NCI-H1930 (cell line): Measurements from ENCODE around the gene WDR35.
"Not testable (repeated sequence)": the region's sequence is repeated elsewhere in the genome, so short reads cannot be mapped to it uniquely, and the experiment has no call there.

ENCODE experiments used
- DNase-seq, 2 experiments: peaks; one replicate each; lab custom pipeline; 2025; lab: John Stamatoyannopoulos, UW

Gene WDR35

DNA sequence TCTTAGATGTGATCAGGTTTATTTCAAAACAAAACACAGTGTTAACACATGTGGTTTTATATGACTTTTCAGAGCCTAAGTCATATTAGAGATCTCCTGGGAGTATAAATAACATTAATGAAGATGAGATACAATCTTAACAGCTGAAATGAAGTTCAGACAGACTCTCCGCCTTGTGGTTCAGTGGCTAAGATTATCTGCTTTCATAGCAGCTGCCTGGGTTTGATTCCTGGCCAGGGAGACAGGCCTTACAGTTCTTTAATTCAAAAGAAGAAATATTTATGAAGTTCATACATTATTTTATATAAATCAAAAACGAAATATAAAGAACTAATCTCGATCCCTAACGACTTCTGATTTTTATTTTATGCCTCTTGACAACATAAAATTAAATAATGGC, 52.9 kb downstream of the WDR35 start:
- no peak for DNase-seq

DNA sequence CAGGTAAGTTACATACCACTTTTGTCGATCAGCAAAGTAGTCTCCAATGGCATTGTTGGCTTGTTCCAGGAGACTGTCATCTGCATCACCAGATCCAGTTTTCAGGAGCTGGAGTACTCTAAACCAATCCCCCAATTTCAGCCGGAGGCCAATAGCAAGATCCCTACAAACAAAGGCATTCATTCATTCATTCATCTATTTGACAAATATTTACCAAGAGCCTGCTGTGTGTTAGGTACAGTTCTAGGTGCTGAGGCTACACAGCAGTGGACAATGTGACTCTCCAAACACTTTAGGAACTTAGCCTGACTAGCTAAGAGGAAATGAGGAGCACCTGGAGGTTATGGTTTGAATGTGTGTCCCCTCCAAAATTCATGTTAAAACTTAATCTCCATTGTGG, 53.7 kb downstream of the WDR35 start:
- no peak for DNase-seq

DNA sequence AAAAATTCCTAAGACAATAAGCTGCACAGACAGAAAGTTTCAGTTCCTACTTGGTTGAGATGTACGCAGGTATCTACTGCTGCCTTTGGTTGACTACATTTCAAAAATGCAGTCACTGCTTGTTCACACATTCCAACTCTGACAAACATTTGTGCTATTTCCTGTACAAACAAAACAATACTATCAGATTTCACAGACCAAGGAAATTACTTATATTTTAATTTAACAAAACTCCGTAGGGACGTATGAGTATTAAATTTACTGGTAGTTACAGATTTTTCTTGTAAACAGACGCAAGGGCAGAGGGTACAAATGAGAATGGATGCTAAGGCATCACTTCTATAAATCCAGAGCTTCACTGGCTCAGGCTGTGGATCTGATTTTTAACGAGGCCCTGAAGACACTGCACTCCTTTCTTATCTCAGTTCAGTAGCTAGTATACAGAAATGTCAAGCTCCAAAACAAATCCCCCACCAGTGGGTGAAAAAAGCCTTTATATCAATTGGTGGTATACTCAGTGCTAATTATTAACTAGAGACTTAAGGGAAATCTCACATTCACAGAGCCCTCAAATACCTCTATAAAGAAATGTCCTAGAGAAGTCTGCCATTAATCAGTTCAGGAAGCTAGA, 56.4 kb downstream of the WDR35 start:
- no peak for DNase-seq

DNA sequence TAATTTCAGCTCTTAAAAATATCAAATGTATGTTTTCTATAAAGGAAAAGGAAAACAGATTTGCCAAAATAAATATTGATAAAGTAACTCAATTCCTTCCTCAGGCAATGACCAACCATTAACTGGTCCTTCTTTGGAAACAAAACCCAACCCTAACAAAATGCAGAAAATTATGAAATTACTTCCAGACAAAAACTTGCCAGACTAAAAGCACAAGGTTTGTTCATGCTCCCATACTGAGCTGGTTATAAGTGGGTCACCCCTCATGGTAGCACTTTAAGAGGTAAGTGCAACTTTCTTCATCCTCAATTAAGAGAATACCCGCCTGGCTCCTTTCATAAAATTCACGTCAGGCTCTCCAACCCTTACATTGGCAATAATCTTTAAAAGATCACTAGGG, 57.0 kb downstream of the WDR35 start:
- DNase-seq = no peak

DNA sequence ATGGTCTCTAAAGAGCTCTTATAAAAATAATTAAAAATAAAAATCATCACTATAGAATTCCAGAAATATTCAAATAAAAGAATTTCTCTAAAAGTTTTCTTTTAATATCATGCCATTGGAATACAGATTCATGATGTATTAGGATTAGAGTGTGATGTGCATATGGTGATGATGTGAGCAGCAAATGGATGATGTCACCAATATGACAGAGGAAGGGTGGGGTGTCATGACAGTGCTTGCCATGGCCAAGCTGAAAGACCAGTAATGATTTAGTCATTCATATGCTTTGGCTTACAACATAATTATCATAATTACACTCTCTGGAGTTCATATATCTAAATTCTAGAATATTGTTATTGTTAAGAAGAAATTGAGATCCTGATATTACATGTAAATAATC, 60.7 kb downstream of the WDR35 start:
- no peak for DNase-seq

DNA sequence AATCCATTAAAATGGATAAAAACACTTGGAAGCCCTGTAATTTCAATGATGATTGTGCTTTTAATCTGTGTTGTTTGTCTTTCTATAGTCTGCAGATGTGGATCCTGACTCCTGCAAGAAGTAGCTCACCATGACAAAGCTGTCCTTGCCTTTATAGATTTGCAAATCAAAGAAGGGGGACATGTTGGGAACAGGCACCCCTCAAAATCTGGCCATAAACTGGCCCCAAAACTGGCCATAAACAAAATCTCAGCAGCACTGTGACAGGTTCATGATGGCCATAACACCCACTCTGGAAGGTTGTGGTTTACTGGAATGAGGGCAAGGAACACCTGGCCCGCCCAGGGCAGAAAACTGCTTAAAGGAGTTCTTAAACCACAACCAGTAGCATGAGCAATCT, 62.1 kb downstream of the WDR35 start:
- DNase-seq = not testable (repeated sequence)

DNA sequence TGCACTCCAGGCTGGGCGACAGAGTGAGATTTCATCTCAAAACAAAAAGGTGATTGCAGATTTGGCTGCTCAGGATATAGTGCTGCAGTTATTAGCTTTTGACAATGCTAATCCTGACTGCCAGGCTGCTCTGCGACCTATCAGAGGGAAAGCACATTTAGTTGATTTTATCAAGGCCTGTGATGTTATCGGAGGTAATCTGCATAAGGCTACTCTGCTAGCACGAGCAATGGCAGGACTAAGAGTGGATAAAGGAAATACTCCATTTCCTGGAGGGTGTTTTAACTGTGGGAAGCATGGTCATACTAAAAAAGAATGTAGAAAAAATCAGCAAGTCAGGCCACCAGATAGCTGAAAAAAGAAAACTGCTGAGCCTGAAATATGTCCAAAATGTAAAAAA, 65.4 kb downstream of the WDR35 start:
- not testable (repeated sequence) for DNase-seq

DNA sequence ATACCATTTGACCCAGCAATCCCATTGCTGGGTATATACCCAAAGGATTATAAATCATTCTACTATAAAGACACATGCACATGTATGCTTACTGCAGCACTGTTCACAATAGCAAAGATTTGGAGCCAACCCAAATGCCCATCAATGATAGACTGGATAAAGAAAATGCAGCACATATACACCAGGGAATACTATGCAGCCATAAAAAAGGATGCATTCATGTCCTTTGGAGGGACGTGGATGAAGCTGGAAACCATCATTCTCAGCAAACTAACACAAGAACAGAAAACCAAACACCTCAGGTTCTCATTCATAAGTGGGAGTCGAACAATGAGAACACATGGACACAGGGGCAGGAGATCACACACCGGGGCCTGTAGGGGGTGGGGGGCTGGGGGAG, 67.7 kb downstream of the WDR35 start:
- DNase-seq = not testable (repeated sequence)

DNA sequence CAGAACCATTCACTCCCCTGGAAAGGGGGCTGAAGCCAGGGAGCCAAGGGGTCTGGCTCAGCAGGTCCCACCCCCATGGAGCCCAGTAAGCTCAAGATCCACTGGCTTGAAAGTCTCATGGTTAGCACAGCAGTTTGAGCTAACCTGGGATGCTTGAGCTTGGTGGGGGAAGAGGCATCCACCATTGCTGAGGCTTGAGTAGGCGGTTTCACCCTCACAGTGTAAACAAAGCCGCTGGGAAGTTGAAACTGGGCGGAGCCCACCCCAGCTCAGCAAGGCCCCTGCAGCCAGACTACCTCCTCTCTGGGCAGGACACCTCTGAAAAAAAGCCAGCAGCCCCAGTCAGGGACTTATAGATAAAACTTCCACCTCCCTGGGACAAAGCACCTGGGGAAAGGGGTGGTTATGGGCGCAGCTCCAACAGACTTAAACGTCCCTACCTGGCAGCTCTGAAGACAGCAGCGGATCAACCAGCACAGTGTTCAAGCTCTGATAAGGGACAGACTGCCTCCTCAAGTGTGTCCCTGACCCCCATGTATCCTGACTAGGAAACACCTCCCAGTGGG, 73.4 kb downstream of the WDR35 start:
- DNase-seq = no peak

DNA sequence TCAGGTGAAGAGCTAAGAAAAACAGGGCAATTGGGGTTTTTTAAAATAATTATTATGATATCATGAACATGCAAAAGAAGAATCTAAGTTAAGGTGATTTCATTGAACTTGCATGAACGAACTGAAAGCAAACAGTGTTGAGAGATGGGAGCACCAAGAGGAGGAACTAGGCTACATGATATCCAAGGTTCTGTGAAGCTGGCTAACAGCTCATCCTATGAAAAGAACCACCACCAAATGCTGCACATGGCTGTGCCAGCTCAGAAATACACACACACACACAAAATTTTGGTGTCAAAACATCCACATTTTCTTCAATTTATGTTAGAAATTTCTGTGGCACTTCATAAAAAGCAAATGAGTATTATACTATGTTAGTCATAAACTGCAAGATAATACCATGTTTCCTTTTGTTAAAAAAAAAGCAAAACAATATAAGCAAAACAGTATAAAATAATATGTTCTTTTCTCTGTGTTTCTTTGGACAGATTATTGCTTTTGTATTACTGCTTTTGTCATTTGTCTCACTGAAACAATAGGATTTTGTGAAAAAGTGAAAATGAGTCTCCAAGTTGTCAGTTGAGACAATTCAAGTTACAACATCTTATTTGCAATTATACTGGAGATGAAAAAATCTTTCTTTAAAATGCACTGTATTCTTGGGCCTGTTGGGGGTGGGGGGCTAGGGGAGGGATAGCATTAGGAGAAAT, 75.5 kb downstream of the WDR35 start:
- no peak for DNase-seq

DNA sequence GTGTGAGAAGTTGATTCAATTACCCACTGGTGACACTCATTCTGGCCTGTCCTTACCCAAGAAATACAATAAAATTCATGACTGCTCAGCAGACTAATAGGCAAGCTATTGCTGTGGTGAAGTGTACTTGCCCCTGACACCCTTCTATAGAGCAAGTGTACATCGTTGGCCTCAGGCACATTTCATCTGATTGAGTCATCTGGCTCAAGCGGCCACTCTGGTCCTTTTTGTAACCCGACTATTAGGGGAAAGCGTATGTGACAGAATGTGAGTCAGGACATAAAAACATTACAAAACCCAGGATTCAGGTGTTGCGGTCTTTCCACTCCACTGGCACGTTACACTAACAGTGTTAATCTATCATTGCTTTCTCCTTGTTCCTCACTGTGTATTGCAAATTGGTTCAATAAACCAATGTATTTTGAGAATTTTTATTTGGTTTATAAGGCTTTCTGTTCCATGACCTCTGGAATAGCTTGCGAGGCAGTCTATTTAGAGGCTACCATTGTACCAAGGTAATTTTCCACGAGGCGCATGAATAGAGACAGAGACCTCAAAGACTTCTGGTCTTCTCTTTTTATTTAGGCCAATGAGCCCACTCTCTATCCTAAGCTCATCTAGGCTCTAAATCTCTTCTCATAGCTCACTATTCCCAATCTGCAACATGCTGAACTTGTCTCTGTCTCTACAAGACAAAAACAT, 77.9 kb downstream of the WDR35 start:
- peak in 1 of 2 experiments; percentile 3 for DNase-seq

DNA sequence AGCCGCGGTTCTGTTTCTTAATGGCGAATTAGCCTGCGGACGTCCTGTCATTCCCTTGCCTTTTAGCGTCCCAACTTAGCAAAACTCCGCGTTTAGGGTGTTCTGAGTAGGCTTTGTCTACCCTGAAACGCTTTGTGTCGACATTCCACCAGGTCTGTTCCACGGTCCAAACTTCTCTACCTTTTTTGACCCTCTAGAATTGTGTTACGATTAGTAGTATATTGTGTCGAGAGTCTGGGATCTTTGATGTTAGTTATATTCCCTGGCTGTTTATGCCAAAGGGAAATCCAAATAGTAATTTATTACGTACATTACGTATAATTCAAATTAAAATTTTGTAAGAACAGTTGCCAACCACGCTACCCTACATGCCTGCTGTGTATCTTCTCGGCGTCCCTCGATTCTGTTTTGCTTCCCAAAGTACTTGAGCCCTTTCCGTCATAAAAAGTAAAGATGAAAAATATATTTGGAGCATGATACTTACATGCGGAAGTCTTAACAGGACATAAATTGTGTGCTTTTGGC, 87.6 kb downstream of the WDR35 start:
- no peak for DNase-seq

DNA sequence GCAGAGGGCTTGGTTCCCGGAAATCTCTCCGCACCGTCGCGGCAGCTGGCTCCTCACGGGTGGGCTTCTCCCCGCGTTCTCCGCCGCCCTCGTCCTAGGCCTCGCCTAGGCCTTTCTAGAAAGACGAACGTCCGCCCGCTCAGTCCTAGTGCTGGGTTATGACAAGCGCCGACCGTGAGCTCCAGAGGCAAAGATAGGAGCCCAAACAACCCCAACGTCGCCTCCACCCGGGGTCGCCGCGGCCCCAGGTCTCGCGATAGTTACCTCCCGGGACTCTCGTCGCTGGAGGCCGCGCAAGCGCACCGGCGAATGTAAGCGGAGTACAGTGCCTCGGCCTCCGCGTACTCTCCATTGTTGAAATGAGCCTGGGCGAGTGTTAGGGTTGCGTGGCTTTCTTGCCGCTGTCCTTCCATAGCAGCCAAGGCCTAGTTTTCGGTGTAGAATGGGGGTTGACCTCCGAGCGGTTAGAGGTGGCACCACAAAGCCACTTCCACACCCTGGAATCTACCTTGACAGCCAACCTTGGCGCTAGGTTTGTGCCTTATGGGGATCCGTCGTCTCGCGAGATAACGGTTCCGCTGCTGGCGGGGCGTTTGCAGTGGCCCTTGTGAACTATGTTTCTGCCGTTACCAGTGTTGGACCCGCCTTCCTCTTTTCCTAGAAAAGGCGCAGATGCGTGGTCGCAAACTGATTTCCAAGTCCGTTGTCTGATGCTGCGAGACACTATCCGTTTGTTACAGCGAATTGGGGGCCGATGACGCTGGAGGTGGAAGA, 88.3 kb downstream of the WDR35 start, which contains the start of gene TTC32:
Gene TTC32, minus strand, starts transcription at position 542 of the 774 bp plus-strand sequence. Its CDS starts 129 bp downstream, at position 413.
- peak; percentile 86 to 88 for DNase-seq

DNA sequence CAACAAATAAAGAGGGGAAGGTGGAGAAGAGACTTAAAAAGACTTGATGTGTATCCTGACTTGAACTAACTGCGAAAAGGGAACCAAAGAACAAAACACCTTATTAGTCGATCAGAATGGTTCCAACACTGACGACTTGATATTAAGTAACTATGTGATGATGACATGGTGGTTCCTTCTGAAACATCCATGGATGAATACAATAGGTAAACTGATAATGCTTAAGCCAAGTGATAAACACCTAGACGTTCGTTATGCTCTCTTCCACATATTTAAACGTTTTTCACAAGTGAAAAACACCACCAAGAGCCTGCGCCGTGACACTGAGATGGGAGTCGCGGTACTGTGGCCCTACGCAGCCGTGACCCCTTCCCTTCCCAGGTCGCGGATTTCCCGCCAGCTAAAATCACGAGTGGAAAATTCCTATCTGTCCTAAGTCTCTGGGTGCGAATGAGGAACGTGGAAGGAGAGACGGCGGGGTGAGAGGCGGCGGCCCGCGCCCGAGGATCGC, 88.9 kb downstream of the WDR35 start:
- DNase-seq = no peak

DNA sequence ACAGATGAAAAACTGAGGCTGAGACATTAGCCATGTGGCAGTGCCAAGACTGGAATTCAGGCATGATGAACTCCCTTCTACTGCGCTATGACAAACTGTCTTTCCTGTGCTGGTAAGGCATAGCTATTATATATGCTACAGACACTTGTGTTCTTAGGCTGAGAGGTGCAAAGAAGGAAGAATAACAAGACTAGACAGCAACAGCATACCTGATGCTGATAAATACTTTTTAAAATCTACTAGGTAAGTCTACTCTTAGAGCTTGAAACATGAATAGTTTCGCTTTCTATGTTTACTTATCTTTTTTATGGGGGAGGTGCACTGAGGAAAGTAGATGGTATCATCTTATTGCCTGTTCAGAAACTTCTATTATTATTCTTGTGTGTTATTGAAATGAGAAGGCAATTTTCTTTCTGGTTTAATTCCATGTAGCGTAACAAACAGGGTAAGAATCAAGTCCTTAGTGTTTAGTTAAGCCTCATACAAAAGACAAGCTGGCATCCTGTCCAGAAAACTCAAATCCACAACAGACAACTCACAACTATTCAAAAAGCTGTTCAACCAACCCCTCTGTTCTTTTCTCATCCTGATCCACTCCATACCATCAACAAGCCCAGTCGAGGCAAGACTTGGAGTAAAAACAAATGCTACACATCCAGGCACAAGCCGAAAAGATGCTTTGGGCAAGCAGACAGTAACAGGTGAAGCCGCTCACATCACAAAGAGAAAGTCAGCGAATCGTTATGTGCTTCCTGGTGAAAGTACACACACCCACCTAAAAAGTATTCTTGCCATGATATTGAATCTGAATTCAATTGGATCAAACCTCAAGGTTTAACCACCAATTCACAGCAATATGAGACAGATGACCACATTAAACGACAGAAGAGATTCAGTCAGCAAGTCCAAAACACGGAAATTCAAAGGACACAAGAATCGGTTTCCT, 89.6 kb downstream of the WDR35 start:
- no peak for DNase-seq

DNA sequence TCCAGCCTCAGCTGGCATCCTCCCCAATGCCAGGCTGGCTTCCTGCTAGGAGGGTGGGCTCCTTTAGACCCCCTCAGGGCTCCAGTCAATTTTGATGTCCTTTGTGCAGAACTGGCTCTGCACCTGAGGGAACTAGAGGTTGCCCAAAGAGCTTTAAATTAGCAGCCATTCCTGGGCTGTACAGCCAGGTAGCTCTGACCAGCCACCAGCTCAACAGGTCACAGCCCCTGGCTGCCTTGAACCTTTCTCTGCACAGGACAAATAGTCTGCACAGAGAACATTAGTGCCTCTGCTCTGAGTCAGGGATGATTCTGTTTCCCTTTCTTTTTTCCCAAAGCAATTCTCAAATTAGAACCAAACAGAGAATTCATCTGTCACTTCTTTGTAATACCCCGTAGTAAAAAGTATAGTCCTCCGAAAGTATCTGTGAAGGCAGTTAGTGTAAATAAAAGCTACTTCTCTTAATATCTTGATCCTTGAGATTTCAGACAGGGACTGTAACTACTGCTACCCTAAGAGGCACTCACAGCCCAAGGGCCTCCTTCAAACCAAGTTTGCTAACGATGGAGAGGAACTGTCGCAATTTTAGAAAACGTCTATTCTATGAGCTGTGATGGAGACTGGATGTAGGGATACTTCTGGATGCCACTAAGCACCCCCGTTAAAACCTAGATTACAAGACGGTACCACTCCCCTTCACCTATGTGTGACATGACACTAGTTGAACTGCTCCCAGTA, 91.1 kb downstream of the WDR35 start:
- DNase-seq = no peak

DNA sequence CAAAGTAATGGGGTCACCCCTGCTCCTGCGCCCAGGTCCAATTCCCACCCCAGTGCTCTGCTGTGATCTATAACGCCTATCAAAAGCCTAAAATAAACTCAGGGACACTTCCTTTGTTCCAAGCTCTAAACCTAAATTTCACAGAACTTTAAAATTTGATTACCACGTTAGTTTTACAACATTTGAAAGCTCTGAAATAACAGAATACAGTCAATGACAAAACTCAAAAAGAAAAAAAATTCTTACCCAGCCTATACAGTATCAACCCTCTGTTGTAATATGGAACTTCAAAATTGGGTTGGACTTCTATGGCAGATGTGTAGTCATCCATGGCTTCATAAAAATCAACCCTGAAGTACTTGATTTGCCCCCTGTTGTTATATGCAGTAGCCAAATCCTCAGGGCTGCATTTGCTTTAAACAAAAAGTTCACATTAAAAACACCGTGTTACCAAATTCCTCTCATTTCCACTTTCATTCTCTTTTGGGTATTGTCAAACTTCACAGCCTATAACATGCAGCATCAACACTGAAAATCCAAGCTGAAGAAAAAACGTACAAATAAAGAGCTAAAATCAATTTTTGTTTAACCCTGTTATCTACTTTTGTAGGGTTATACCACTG, 92.2 kb downstream of the WDR35 start:
- no peak for DNase-seq

DNA sequence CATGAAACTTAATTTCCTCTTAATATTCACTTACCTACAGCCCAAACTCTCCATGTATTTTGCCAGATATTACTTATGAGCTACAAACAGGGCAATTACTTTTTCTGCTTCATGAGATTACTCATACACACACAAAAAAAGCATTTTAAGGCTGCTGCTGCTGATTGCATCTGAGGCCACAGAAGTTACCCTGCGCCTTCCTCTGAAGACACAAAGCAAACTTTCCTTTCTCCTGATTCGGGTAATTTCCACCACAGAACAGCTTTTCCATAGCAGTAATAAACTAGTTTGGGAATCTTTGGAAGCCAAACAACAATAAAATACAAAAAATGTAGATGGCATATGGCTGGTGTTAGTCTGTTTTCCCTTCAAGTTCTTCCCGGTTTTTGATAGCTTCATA, 94.4 kb downstream of the WDR35 start:
- DNase-seq = no peak

DNA sequence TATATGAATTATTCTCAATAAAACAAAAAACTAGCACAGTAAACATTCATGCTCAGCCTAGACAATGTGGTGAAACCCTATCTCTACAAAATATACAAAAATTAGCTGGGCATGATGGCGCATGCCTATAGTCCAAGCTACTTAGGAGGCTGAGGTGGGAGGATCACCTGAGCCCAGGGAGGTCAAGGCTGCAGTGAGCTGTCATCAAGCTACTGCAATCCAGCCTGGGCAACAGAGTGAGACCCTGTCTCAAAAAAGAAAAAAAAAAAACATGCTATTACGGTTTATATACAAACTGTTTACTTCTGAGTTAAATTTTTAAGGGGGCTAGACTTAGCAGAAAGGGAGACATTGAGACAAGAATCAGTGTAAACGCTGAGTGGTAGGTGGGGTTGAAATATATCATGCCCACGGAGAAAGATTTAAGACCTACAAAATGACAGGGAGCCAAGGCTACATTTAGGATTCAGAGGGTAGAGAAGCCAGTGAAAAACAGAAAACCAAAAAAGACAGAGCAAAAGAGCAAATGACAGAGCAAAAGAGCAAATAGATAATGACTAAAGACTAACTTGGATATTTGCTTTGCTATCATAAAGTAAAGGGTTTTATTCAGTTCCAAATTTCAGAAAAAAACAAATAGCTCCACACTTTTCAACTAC, 95.6 kb downstream of the WDR35 start:
- DNase-seq = no peak
